Panc1 (cell line): ENCODE data around the gene PIP4K2C.

Experiments used
- CTCF ChIP-seq: fragments of 450-650 bp; IDR thresholded peaks from 2 replicates; pipeline ENCODE4 v1.5.1; 2017; ENCODE audit warnings: mild to moderate bottlenecking
- POLR2AphosphoS5 ChIP-seq: IDR thresholded peaks from 2 replicates; pipeline ENCODE4 v1.6.1; 2012; ENCODE audit warnings: mild to moderate bottlenecking, low read depth, low read length, moderate library complexity
- REST ChIP-seq, 2 experiments: IDR thresholded peaks; 2 replicates each; pipeline ENCODE4 v1.6.1; 2011 to 2012; ENCODE audit warnings: low read depth in 2 of 2, control low read depth in 1 of 2, low read length in 1 of 2, mild to moderate bottlenecking in 1 of 2, moderate library complexity in 1 of 2; ENCODE audit not compliant: insufficient read depth in 1 of 2

GRCh38 chr12:57584050-57584449, 6.9 kb upstream of the PIP4K2C start:
- TF ChIP-seq CTCF (no peak), REST (IDR thresholded peaks at IDR 0.05; ENCODE audit: insufficient read depth in 1 of 2, low read depth in 2 of 2, low read length in 1 of 2) (no peak), POLR2AphosphoS5 (no peak)
